ENCODE measurements around the gene MTRF1.

GRCh38 chr13:41250993-41251392, 12.4 kb downstream of the MTRF1 start:
- no peak for TF ChIP-seq MAX (IDR thresholded peaks at IDR 0.05)
- TF ChIP-seq POLR2A (IDR thresholded peaks at IDR 0.05; ENCODE audit: low read length), result no peak
- TF ChIP-seq CTCF (IDR thresholded peaks at IDR 0.05), result no peak
